ENCODE results near the gene USP30.

DNA sequence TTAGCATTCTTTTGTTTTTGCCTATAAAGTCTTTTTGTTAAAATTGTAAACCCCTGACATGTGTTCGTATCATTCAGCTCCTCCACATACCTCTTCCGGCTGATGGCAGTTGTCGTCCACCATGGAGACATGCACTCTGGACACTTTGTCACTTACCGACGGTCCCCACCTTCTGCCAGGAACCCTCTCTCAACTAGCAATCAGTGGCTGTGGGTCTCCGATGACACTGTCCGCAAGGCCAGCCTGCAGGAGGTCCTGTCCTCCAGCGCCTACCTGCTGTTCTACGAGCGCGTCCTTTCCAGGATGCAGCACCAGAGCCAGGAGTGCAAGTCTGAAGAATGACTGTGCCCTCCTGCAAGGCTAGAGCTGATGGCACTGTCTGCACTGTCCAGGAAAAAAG, 33.2 kb downstream of the USP30 start:
- TF ChIP-seq GATA2 (IDR thresholded peaks at IDR 0.05; ENCODE audit: low read depth, low read length): no peak
- no peak for TF ChIP-seq GATA3 (IDR thresholded peaks at IDR 0.05; ENCODE audit: low read depth, low read length)

All from SH-SY5Y (cell line).